H1 (cell line): ENCODE data around the gene CAV1. TPM values are rescaled to one million over a fixed set of nuclear protein-coding genes. Genes with fewer than 3 reads are reported as not detected.

ENCODE experiments used
- CTCF ChIA-PET: fragments of 300-600 bp; sonication (Branson Sonifier 250); formaldehyde crosslinking; loops from one replicate; lab custom pipeline; 2021; ENCODE audit not compliant: partially characterized antibody; lab: Charles Lee
- POLR2A ChIA-PET: fragments of 300-600 bp; sonication (Branson Sonifier 250); formaldehyde crosslinking; loops from one replicate; lab custom pipeline; 2021; ENCODE audit warnings: inconsistent platforms; ENCODE audit not compliant: partially characterized antibody; lab: Charles Lee
- DNase-seq, 2 experiments: peaks; one replicate each; pipeline versions ENCODE4 v3.0.0 to v3.0.0-alpha.2; 2010 to 2022; ENCODE audit warnings: low spot score in 2 of 2, low read depth in 1 of 2, mixed read lengths in 1 of 2
- FAIRE-seq: peaks from 2 replicates; lab custom pipeline; 2011; peaks lifted over from hg19 to GRCh38; lab: Jason Lieb, UNC
- H2AFZ ChIP-seq: 2 replicates; pipeline ENCODE4 v1.8.1; 2012; ENCODE audit warnings: low read length, inconsistent platforms
- H2AK5ac ChIP-seq: 2 replicates; pipeline ENCODE4 v1.6.1; 2013; ENCODE audit warnings: low read depth, low read length
- H2BK120ac ChIP-seq: replicated peaks from 2 replicates; pipeline ENCODE3; 2013; ENCODE audit warnings: low read depth, low read length, inconsistent platforms
- H2BK12ac ChIP-seq: 2 replicates; pipeline ENCODE4 v1.6.1; 2013; ENCODE audit warnings: low read depth, low read length
- H2BK15ac ChIP-seq: 2 replicates; pipeline ENCODE4 v1.6.1; 2013; ENCODE audit warnings: low read length
- H2BK20ac ChIP-seq: 2 replicates; pipeline ENCODE4 v1.6.1; 2013; ENCODE audit warnings: low read length
- H2BK5ac ChIP-seq: 2 replicates; pipeline ENCODE4 v1.6.1; 2013; ENCODE audit warnings: low read depth, low read length
- H3K14ac ChIP-seq: 2 replicates; pipeline ENCODE4 v1.6.1; 2013; ENCODE audit warnings: inconsistent platforms; ENCODE audit not compliant: insufficient read length
- H3K18ac ChIP-seq: 2 replicates; pipeline ENCODE4 v1.6.1; 2013; ENCODE audit warnings: low read length; ENCODE audit errors: extremely low read depth
- H3K23ac ChIP-seq: 2 replicates; pipeline ENCODE4 v1.6.1; 2013; ENCODE audit warnings: inconsistent platforms; ENCODE audit not compliant: insufficient read length
- H3K23me2 ChIP-seq: 2 replicates; pipeline ENCODE4 v1.6.1; 2013; ENCODE audit warnings: low read depth, low read length
- H3K27ac ChIP-seq: 2 replicates; pipeline ENCODE4 v1.6.1; 2011; ENCODE audit warnings: low read depth, low read length, inconsistent platforms
- H3K27me3 ChIP-seq, 4 experiments: replicated peaks in 1 of 4; 1 replicate in 1 of 4; 2 replicates in 3 of 4; pipeline versions ENCODE4 v1.6.1 to v1.8.1; 2011 to 2013; ENCODE audit warnings: low read length in 3 of 4, mild to moderate bottlenecking in 3 of 4, inconsistent platforms in 2 of 4, mixed read lengths in 2 of 4, moderate library complexity in 1 of 4; ENCODE audit not compliant: control insufficient read depth in 3 of 4, insufficient read depth in 3 of 4; ENCODE audit errors: extremely low read depth in 1 of 4
- H3K36me3 ChIP-seq, 4 experiments: 2 replicates each; pipeline versions ENCODE4 v1.6.1 to v1.8.1; 2011 to 2013; ENCODE audit warnings: mild to moderate bottlenecking in 4 of 4, low read length in 3 of 4, moderate library complexity in 2 of 4, control low read depth in 1 of 4, inconsistent platforms in 1 of 4; ENCODE audit not compliant: insufficient read depth in 4 of 4, control insufficient read depth in 2 of 4
- H3K4ac ChIP-seq: replicated peaks from 2 replicates; pipeline ENCODE3; 2013; ENCODE audit warnings: low read length, low read depth, mixed read lengths, inconsistent platforms; ENCODE audit not compliant: insufficient read length
- H3K4me1 ChIP-seq, 4 experiments: replicated peaks in 1 of 4; 1 replicate in 1 of 4; 2 replicates in 3 of 4; pipeline versions ENCODE4 v1.6.1 to v1.8.1; 2011 to 2013; ENCODE audit warnings: low read length in 3 of 4, inconsistent platforms in 2 of 4, mixed read lengths in 1 of 4; ENCODE audit not compliant: insufficient read depth in 4 of 4, control insufficient read depth in 3 of 4
- H3K4me2 ChIP-seq, 2 experiments: 2 replicates each; pipeline versions ENCODE4 v1.6.1 to v1.8.1; 2011 to 2013; ENCODE audit warnings: low read depth in 2 of 2, low read length in 2 of 2, control low read depth in 1 of 2, inconsistent platforms in 1 of 2, mild to moderate bottlenecking in 1 of 2; ENCODE audit not compliant: insufficient read depth in 1 of 2
- H3K4me3 ChIP-seq, 4 experiments: fragments of 200-600, 300-600 bp in 1 of 4; sonication (generic), shearing (Covaris generic), sonication (Bioruptor Twin) in 1 of 4; 2 replicates each; pipeline versions ENCODE4 v1.5.1 to v1.8.1; 2011 to 2016; ENCODE audit warnings: low read length in 4 of 4, low read depth in 3 of 4, control low read depth in 2 of 4, inconsistent platforms in 2 of 4, mild to moderate bottlenecking in 2 of 4, mixed read lengths in 1 of 4, moderate library complexity in 1 of 4; ENCODE audit not compliant: insufficient read depth in 2 of 4; ENCODE audit errors: extremely low read depth in 1 of 4
- H3K56ac ChIP-seq: replicated peaks from 2 replicates; pipeline ENCODE3; 2013; ENCODE audit warnings: low read depth, mild to moderate bottlenecking, mixed read lengths, low read length, inconsistent platforms; ENCODE audit not compliant: insufficient read length
- H3K79me1 ChIP-seq: 2 replicates; pipeline ENCODE4 v1.6.1; 2013; ENCODE audit warnings: low read depth, low read length, control low read depth
- H3K79me2 ChIP-seq, 2 experiments: 2 replicates each; pipeline versions ENCODE4 v1.6.1 to v1.8.1; 2012 to 2013; ENCODE audit warnings: low read length in 2 of 2, mild to moderate bottlenecking in 2 of 2, inconsistent platforms in 1 of 2; ENCODE audit not compliant: insufficient read depth in 2 of 2, control insufficient read depth in 1 of 2
- H3K9ac ChIP-seq, 4 experiments: replicated peaks in 1 of 4; 1 replicate in 1 of 4; 2 replicates in 3 of 4; pipeline versions ENCODE4 v1.6.1 to v1.8.1; 2011 to 2013; ENCODE audit warnings: low read depth in 3 of 4, low read length in 3 of 4, control low read depth in 2 of 4, mild to moderate bottlenecking in 2 of 4, moderate library complexity in 2 of 4, inconsistent platforms in 1 of 4; ENCODE audit errors: extremely low read depth in 1 of 4
- H3K9me3 ChIP-seq, 2 experiments: 2 replicates each; pipeline versions ENCODE4 v1.6.1 to v1.8.1; 2012 to 2013; ENCODE audit warnings: mild to moderate bottlenecking in 2 of 2, moderate library complexity in 2 of 2, control low read depth in 1 of 2, inconsistent platforms in 1 of 2, low read depth in 1 of 2, low read length in 1 of 2, mixed read lengths in 1 of 2; ENCODE audit not compliant: insufficient read depth in 2 of 2
- H4K20me1 ChIP-seq, 2 experiments: replicated peaks in 1 of 2; 2 replicates each; pipeline versions ENCODE3 to v1.8.1; 2011 to 2013; ENCODE audit warnings: inconsistent platforms in 2 of 2, low read length in 2 of 2, mild to moderate bottlenecking in 1 of 2; ENCODE audit not compliant: insufficient read depth in 2 of 2, control insufficient read depth in 1 of 2
- H4K5ac ChIP-seq: 2 replicates; pipeline ENCODE4 v1.6.1; 2013; ENCODE audit warnings: low read length, low read depth, mixed read lengths, inconsistent platforms; ENCODE audit not compliant: insufficient read length
- H4K8ac ChIP-seq: 2 replicates; pipeline ENCODE4 v1.8.0; 2013; ENCODE audit warnings: mild to moderate bottlenecking, moderate library complexity, low read length, inconsistent platforms; ENCODE audit not compliant: insufficient read depth; ENCODE audit errors: extremely low read depth
- H4K91ac ChIP-seq: replicated peaks from 2 replicates; pipeline ENCODE3; 2013; ENCODE audit warnings: low read length, mixed read lengths, inconsistent platforms; ENCODE audit not compliant: insufficient read length
- MAFK ChIP-seq: IDR thresholded peaks from 2 replicates; pipeline ENCODE4 v1.6.1; 2012; ENCODE audit warnings: low read depth, mild to moderate bottlenecking, improper control_type of control experiment, low read length
- SUZ12 ChIP-seq: fragments of 200-600 bp; sonication (generic); IDR thresholded peaks from 2 replicates; pipeline ENCODE4 v1.6.1; 2012; ENCODE audit warnings: mild to moderate bottlenecking, inconsistent platforms, low read length, moderate library complexity, mixed read lengths
- polyA plus RNA-seq, 7 experiments: library from polyadenylated mRNA; depleted of rRNA in 3 of 7; stranded (reverse) in 5 of 7; unstranded in 2 of 7; fragments of >200 nt in 5 of 7; fragments of 200-250 nt in 2 of 7; gene quantifications; 1 replicate in 5 of 7; 2 replicates in 1 of 7; 4 replicates in 1 of 7; pipeline versions ENCODE4 v1.2.1 to v1.2.3, GENCODE V29; 2011 to 2013; ENCODE audit warnings: missing spikeins in 2 of 7, mixed read lengths in 2 of 7
- total RNA-seq: library from RNA; stranded (reverse); fragmentation: NEBNext Ultra II Directional; extraction: Animal tissue kit (Norgen Biotek cat#: 25700); gene quantifications from 2 replicates; pipeline ENCODE4 v1.2.1, GENCODE V29; 2021

Gene CAV1
- total and polyA plus RNA-seq, 2 of the 8 experiments (the other 6 are each of a cell fraction or from before 2014, with no cell fraction given) = 16.3 to 21.8 TPM

DNA sequence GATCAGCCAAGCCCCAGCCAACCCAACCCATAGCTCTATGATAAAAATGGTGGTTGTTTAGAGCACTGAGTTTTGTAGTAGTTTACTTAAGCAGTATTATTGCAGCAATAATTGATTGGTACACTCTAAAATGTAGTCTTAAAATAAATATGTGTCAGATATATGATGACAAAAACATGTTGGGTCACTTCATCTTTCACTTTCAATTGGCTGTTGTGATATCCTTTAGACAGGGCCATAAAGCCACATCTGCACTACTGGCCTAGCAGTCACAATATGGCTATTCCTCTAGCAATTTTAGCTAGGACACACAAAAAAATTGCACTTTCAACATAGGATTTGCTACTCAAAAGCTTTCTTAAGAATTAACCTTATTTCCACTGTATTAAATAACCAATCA, 5.9 kb upstream of the CAV1 start:
- no peak overlapping the region for H4K5ac ChIP-seq
- no peak overlapping the region for H3K14ac ChIP-seq
- no peak overlapping the region for H2BK20ac ChIP-seq
- no peak overlapping the region for H3K4me3 ChIP-seq
- FAIRE-seq = no peak
- peaks cover 0 to 10% (median 9%) of the 10 kb centered on the region in 4 experiments; a peak in 5 of 7 replicates for H3K4me1 ChIP-seq
- CTCF ChIA-PET = interaction anchor here (0.6 to 2.0 kb wide), 3 partner anchors 67 to 342 kb away, joined by 3 to 5 read pairs (median 4); no protein-coding TSS in a partner anchor
- 0 out of 7 replicates have a peak, but pooled peaks cover 0 to 2% (median 0%) of the 10 kb centered on the region in 4 experiments for H3K27me3 ChIP-seq
- no peak overlapping the region for H2AFZ ChIP-seq
- no peaks in the 10 kb centered on the region for H3K36me3 ChIP-seq
- H2BK5ac ChIP-seq = no peak overlapping the region
- no peak overlapping the region for H2BK15ac ChIP-seq
- no peak overlapping the region for H3K4me2 ChIP-seq
- no peak overlapping the region for H2AK5ac ChIP-seq
- TF ChIP-seq MAFK = no peak
- no peak for TF ChIP-seq SUZ12
- TF ChIP-seq, all 59 proteins: peak for 0
- no peak overlapping the region for H4K91ac ChIP-seq
- no peak overlapping the region for H3K23ac ChIP-seq
- no peak overlapping the region for H2BK12ac ChIP-seq
- H2BK120ac ChIP-seq = no peak overlapping the region
- H4K8ac ChIP-seq = no peak overlapping the region
- H3K79me2 ChIP-seq = no peaks in the 10 kb centered on the region; a peak in 1 of 4 replicates
- no peak overlapping the region for H3K56ac ChIP-seq
- H3K9ac ChIP-seq = no peak overlapping the region
- no peaks in the 10 kb centered on the region for H3K23me2 ChIP-seq
- POLR2A ChIA-PET = no interaction called here
- H3K9me3 ChIP-seq = no peaks in the 10 kb centered on the region
- H4K20me1 ChIP-seq = no peaks in the 10 kb centered on the region
- H3K18ac ChIP-seq = no peak overlapping the region
- H3K27ac ChIP-seq = no peak overlapping the region
- DNase-seq = no peak
- H3K79me1 ChIP-seq = no peaks in the 10 kb centered on the region
- no peak overlapping the region for H3K4ac ChIP-seq
